ENCODE measurements around the gene PNMA8A. TPM values are rescaled to one million over a fixed set of nuclear protein-coding genes. Genes with fewer than 3 reads are reported as not detected.

PNMA8A gene
- total RNA-seq, 1 experiment from 2014 or later, result not detected

DNA sequence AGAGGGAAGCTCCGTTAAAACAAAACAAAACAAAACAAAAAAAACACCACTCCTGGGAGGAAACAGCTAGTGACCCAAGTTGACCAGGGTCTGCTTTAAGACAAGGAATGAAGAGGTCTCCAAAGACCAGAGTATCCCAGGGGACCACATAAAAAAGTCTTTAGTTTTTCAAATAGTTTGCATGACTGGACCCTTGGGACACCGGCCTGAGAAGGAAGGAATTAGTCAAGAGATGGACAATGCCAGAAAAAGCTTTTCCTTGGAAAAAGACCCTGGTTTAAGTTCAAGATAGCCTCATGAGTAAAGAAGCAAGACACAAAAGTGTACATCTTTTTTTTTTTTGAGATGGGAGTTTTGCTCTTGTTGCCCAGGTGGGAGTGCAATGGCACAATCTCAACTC is 36.8 kb upstream of the PNMA8A start:
- Histone ChIP-seq H3K4me2 (ENCODE audit: low read length) (no peak overlapping the region), H3K79me2 (ENCODE audit: insufficient read depth, low read length) (no peaks in the 10 kb centered on the region), H3K4me1 (ENCODE audit: control insufficient read depth in 1 of 2, insufficient read depth in 2 of 2, low read length in 2 of 2) (peaks cover 0 to 4% of the 10 kb centered on the region in 2 experiments; a peak in 2 of 4 replicates), H2AFZ (ENCODE audit: low read depth, low read length, poor library complexity, severe bottlenecking) (no peak overlapping the region), H3K9me3 (ENCODE audit: control insufficient read depth in 1 of 2, insufficient read depth in 1 of 2, low read depth in 1 of 2, low read length in 2 of 2) (no peaks in the 10 kb centered on the region), H3K9ac (ENCODE audit: low read length) (no peak overlapping the region), H4K20me1 (ENCODE audit: insufficient read depth) (no peaks in the 10 kb centered on the region), H3K4me3 (replicated peaks in 1 of 2; ENCODE audit: low read depth in 1 of 2, low read length in 2 of 2) (no peak overlapping the region), H3K9me2 (ENCODE audit: insufficient read depth) (no peaks in the 10 kb centered on the region), H3K36me3 (ENCODE audit: control insufficient read depth in 1 of 2, insufficient read depth in 2 of 2, low read length in 2 of 2) (no peaks in the 10 kb centered on the region), H3K27ac (ENCODE audit: low read depth, low read length) (no peak overlapping the region), H3K27me3 (ENCODE audit: insufficient read depth, low read length) (no peaks in the 10 kb centered on the region)
- POLR2A ChIA-PET, result no interaction called here
- intact Hi-C loops (cut with micrococcal nuclease), result no loop called here
- CTCF ChIA-PET, result interaction anchor here (0.7 to 1.1 kb wide), 2 partner anchors 32 to 431 kb away, joined by 3 read pairs; no protein-coding TSS in a partner anchor
- BruUV-seq (replicated peaks), result no TSS peak
- RAD21 ChIA-PET (ENCODE audit: low non-redundant PET in 1 of 2, low total read pairs in 2 of 2, uncharacterized antibody in 2 of 2, unreplicated experiment in 2 of 2), result no interaction called here
- ATAC-seq (no peak), DNase-seq (ENCODE audit: low read depth, low spot score) (no peak)
- no peak for TF ChIP-seq JUND (IDR thresholded peaks at IDR 0.05)

DNA sequence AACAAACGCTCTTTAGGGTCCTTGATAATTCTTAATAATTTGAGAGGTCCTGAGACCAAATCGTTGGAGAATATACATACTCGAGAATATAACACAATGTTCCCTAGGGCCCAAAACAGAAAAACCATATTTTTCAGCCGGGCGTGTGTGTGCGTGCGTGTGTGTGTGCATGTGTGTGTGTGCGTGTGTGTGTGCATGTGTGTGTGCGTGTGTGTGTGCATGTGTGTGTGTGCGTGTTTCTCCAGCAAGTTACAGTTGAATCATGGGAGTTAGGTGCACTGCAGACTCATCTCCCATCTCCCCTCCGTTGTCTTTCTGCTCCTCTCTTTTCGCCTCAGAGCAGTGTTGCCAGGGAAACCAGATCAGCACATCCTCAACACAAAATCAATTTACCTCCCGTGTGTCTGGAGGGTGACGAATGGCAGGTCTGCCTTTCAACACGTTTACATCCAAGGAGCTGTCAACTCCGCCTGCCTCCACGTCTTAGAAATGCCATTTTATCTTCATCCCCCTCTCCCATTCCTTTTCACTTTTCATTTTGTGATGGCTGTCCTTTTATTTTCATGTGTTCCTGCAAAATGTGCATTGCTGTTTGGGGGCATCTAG is 32.6 kb upstream of the PNMA8A start:
- no peaks in the 10 kb centered on the region for H3K9me2 ChIP-seq (ENCODE audit: insufficient read depth)
- no peaks in the 10 kb centered on the region for H3K9me3 ChIP-seq (ENCODE audit: control insufficient read depth in 1 of 2, insufficient read depth in 1 of 2, low read depth in 1 of 2, low read length in 2 of 2)
- H3K4me2 ChIP-seq (ENCODE audit: low read length), result no peak overlapping the region
- ChIA-PET CTCF (interaction anchor here (1.1 kb wide), 1 partner anchor 102 kb away, joined by 3 read pairs; no protein-coding TSS in a partner anchor), RAD21 (ENCODE audit: low non-redundant PET in 1 of 2, low total read pairs in 2 of 2, uncharacterized antibody in 2 of 2, unreplicated experiment in 2 of 2) (no interaction called here), POLR2A (no interaction called here)
- peaks cover 0 to 7% of the 10 kb centered on the region in 2 experiments; a peak in 3 of 4 replicates for H3K4me1 ChIP-seq (ENCODE audit: control insufficient read depth in 1 of 2, insufficient read depth in 2 of 2, low read length in 2 of 2)
- H3K79me2 ChIP-seq (ENCODE audit: insufficient read depth, low read length), result no peaks in the 10 kb centered on the region
- ATAC-seq, result no peak
- no peaks in the 10 kb centered on the region for H3K36me3 ChIP-seq (ENCODE audit: control insufficient read depth in 1 of 2, insufficient read depth in 2 of 2, low read length in 2 of 2)
- H4K20me1 ChIP-seq (ENCODE audit: insufficient read depth), result no peaks in the 10 kb centered on the region
- no peaks in the 10 kb centered on the region for H3K27me3 ChIP-seq (ENCODE audit: insufficient read depth, low read length)
- no peak overlapping the region for H3K27ac ChIP-seq (ENCODE audit: low read depth, low read length)
- H2AFZ ChIP-seq (ENCODE audit: low read depth, low read length, poor library complexity, severe bottlenecking), result no peak overlapping the region
- intact Hi-C loops (cut with micrococcal nuclease), result no loop called here
- DNase-seq (ENCODE audit: low read depth, low spot score), result no peak
- BruUV-seq (replicated peaks), result no TSS peak
- TF ChIP-seq EZH2phosphoT487 (IDR thresholded peaks at IDR 0.05; ENCODE audit: borderline replicate concordance) (no peak), RAD21 (IDR thresholded peaks at IDR 0.05; ENCODE audit: low read depth) (no peak), EGR1 (IDR thresholded peaks at IDR 0.05; ENCODE audit: low read depth) (no peak), EZH2 (IDR thresholded peaks at IDR 0.05) (no peak), REST (IDR thresholded peaks at IDR 0.05; ENCODE audit: low read depth) (no peak), SRF (IDR thresholded peaks at IDR 0.05; ENCODE audit: low read depth) (no peak), YY1 (IDR thresholded peaks at IDR 0.05; ENCODE audit: extremely low read depth, insufficient replicate concordance, low read depth, low read length) (no peak)
- TF ChIP-seq, protein P1, sequence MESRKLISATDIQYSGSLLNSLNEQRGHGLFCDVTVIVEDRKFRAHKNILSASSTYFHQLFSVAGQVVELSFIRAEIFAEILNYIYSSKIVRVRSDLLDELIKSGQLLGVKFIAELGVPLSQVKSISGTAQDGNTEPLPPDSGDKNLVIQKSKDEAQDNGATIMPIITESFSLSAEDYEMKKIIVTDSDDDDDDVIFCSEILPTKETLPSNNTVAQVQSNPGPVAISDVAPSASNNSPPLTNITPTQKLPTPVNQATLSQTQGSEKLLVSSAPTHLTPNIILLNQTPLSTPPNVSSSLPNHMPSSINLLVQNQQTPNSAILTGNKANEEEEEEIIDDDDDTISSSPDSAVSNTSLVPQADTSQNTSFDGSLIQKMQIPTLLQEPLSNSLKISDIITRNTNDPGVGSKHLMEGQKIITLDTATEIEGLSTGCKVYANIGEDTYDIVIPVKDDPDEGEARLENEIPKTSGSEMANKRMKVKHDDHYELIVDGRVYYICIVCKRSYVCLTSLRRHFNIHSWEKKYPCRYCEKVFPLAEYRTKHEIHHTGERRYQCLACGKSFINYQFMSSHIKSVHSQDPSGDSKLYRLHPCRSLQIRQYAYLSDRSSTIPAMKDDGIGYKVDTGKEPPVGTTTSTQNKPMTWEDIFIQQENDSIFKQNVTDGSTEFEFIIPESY (IDR thresholded peaks at IDR 0.05; ENCODE audit: extremely low read depth, insufficient replicate concordance, low read length), result no peak
- no peak overlapping the region for H3K9ac ChIP-seq (ENCODE audit: low read length)
- H3K4me3 ChIP-seq (replicated peaks in 1 of 2; ENCODE audit: low read depth in 1 of 2, low read length in 2 of 2), result no peak overlapping the region
